Measurements from ENCODE around the gene NOS3. TPM values are rescaled to one million over a fixed set of nuclear protein-coding genes. Genes with fewer than 3 reads are reported as not detected.

Gene NOS3
- total and polyA plus RNA-seq, 2 experiments from 2014 or later: 2.6 to 6.1 TPM

DNA sequence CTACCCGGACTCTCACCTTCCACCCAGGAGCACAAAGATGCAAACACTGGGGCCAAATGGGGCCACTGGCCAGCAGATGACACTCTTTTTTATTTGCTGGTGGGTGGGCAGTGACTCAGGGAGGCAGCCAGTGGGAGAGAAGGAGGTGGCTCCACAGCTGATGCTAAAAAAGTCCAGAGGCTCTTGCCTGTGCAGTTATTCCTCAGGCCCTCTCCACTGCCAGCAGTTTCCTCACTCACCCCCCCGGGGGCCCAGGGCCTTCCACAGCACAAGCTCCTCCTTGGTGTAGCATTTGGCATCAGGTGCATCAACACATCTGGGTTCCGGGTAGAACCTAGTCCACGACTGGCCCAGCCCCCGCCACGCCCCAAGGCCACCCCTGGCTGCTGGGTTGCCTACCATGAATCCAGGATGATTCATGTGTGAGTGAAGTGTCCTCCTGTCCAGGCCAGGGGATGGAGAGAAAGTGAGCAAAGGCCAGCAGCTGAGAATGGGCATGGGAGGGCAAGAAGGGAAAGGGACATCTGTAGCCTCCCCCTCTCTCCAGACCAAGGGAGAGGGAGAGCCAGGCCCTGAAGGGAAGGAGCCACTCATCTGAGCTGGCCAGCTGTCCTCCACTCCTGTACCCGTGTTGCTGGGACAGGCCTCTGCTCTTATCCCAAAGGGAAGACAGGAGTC lies 11.0 kb upstream of the NOS3 start (continued):
- TF ChIP-seq, protein P1, sequence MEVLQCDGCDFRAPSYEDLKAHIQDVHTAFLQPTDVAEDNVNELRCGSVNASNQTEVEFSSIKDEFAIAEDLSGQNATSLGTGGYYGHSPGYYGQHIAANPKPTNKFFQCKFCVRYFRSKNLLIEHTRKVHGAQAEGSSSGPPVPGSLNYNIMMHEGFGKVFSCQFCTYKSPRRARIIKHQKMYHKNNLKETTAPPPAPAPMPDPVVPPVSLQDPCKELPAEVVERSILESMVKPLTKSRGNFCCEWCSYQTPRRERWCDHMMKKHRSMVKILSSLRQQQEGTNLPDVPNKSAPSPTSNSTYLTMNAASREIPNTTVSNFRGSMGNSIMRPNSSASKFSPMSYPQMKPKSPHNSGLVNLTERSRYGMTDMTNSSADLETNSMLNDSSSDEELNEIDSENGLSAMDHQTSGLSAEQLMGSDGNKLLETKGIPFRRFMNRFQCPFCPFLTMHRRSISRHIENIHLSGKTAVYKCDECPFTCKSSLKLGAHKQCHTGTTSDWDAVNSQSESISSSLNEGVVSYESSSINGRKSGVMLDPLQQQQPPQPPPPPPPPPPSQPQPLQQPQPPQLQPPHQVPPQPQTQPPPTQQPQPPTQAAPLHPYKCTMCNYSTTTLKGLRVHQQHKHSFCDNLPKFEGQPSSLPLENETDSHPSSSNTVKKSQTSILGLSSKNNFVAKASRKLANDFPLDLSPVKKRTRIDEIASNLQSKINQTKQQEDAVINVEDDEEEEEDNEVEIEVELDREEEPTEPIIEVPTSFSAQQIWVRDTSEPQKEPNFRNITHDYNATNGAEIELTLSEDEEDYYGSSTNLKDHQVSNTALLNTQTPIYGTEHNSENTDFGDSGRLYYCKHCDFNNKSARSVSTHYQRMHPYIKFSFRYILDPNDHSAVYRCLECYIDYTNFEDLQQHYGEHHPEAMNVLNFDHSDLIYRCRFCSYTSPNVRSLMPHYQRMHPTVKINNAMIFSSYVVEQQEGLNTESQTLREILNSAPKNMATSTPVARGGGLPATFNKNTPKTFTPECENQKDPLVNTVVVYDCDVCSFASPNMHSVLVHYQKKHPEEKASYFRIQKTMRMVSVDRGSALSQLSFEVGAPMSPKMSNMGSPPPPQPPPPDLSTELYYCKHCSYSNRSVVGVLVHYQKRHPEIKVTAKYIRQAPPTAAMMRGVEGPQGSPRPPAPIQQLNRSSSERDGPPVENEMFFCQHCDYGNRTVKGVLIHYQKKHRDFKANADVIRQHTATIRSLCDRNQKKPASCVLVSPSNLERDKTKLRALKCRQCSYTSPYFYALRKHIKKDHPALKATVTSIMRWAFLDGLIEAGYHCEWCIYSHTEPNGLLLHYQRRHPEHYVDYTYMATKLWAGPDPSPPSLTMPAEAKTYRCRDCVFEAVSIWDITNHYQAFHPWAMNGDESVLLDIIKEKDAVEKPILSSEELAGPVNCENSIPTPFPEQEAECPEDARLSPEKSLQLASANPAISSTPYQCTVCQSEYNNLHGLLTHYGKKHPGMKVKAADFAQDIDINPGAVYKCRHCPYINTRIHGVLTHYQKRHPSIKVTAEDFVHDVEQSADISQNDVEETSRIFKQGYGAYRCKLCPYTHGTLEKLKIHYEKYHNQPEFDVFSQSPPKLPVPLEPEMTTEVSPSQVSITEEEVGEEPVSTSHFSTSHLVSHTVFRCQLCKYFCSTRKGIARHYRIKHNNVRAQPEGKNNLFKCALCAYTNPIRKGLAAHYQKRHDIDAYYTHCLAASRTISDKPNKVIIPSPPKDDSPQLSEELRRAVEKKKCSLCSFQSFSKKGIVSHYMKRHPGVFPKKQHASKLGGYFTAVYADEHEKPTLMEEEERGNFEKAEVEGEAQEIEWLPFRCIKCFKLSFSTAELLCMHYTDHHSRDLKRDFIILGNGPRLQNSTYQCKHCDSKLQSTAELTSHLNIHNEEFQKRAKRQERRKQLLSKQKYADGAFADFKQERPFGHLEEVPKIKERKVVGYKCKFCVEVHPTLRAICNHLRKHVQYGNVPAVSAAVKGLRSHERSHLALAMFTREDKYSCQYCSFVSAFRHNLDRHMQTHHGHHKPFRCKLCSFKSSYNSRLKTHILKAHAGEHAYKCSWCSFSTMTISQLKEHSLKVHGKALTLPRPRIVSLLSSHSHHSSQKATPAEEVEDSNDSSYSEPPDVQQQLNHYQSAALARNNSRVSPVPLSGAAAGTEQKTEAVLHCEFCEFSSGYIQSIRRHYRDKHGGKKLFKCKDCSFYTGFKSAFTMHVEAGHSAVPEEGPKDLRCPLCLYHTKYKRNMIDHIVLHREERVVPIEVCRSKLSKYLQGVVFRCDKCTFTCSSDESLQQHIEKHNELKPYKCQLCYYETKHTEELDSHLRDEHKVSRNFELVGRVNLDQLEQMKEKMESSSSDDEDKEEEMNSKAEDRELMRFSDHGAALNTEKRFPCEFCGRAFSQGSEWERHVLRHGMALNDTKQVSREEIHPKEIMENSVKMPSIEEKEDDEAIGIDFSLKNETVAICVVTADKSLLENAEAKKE (CRISPR knock-in tag; IDR thresholded peaks at IDR 0.05): no peak
- TF ChIP-seq NANOG (IDR thresholded peaks at IDR 0.05; ENCODE audit: borderline replicate concordance): no peak

DNA sequence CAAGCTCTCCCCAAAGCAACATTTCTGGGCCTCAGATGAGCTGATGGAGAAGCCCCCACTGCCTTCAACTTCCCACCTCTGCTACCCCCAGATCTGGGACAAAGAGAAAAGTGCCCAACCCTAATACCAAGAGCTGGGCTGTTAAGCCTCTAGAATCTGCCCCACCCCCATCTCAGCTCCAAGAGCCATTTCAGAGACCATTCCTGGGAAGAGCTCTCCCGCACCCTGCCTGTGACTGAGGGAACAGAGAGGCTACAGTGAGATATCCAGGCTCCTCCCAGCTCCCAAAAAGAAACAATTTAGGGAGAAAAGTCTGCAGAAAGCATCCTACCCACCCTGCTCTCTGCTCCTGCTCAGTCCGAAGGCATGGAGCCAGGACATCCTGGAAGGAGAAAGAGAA lies 10.2 kb upstream of the NOS3 start:
- Mint-ChIP-seq H3K36me3 (ENCODE audit: low read depth) (no peaks in the 10 kb centered on the region; the same call in 2 of the 3 replicates), H3K27me3 (ENCODE audit: insufficient read depth, low read depth, poor library complexity) (peaks cover 35% of the 10 kb centered on the region), H3K4me3 (peak overlapping the region; percentile 27; the same call in 1 of the 3 replicates), H3K9me3 (peaks cover 3% of the 10 kb centered on the region; the same call in 2 of the 3 replicates), H3K27ac (no peak overlapping the region), H3K4me1 (peaks cover 43% of the 10 kb centered on the region)
- no peaks in the 10 kb centered on the region for H3F3A ChIP-seq (replicated peaks; ENCODE audit: low read depth)
- peak; percentile 83 for DNase-seq (ENCODE audit: low spot score)
- no peaks in the 10 kb centered on the region for H3K36me3 ChIP-seq (ENCODE audit: insufficient read depth)
- H3K27me3 ChIP-seq (ENCODE audit: insufficient read depth): peaks cover 46% of the 10 kb centered on the region
- no peaks in the 10 kb centered on the region for H3K9me2 ChIP-seq (ENCODE audit: insufficient read depth)
- TF ChIP-seq, protein P2, sequence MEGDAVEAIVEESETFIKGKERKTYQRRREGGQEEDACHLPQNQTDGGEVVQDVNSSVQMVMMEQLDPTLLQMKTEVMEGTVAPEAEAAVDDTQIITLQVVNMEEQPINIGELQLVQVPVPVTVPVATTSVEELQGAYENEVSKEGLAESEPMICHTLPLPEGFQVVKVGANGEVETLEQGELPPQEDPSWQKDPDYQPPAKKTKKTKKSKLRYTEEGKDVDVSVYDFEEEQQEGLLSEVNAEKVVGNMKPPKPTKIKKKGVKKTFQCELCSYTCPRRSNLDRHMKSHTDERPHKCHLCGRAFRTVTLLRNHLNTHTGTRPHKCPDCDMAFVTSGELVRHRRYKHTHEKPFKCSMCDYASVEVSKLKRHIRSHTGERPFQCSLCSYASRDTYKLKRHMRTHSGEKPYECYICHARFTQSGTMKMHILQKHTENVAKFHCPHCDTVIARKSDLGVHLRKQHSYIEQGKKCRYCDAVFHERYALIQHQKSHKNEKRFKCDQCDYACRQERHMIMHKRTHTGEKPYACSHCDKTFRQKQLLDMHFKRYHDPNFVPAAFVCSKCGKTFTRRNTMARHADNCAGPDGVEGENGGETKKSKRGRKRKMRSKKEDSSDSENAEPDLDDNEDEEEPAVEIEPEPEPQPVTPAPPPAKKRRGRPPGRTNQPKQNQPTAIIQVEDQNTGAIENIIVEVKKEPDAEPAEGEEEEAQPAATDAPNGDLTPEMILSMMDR (conservative IDR thresholded peaks at IDR 0.05; ENCODE audit: low read depth in 2 of 2): peak; percentile 35 to 61; a peak in 3 of 4 replicates
- no peak for TF ChIP-seq EZH2phosphoT487 (IDR thresholded peaks at IDR 0.05; ENCODE audit: unreplicated experiment)
- H2AFZ ChIP-seq: no peak overlapping the region
- peak overlapping the region; percentile 98 for H3K4me2 ChIP-seq
- peaks cover 34% of the 10 kb centered on the region for H3K4me1 ChIP-seq (ENCODE audit: insufficient read depth)
- H3K4me3 ChIP-seq: no peak overlapping the region
- peak; percentile 17 for ATAC-seq
- no peaks in the 10 kb centered on the region for H4K20me1 ChIP-seq (replicated peaks; ENCODE audit: insufficient read depth)
- no peaks in the 10 kb centered on the region for H3K79me2 ChIP-seq (replicated peaks; ENCODE audit: insufficient read depth)
- H3K27ac ChIP-seq (ENCODE audit: low read depth): no peak overlapping the region

All from GM23338 (cell line).